CD14-positive monocyte (primary cell): ENCODE results near the gene PKNOX2. TPM values are rescaled to one million over a fixed set of nuclear protein-coding genes. Genes with fewer than 3 reads are reported as not detected.

ENCODE experiments used
- DNase-seq, 3 donors: peaks; one replicate each; pipeline ENCODE4 v3.0.0-alpha.2; 2011 to 2022
- H2AFZ ChIP-seq: 2 replicates; pipeline ENCODE4 v1.6.0; 2012; ENCODE audit warnings: mild to moderate bottlenecking, low read depth, low read length, inconsistent platforms; ENCODE audit not compliant: insufficient read depth, poor library complexity, severe bottlenecking
- H3K27ac ChIP-seq, 2 donors: 1 replicate in 1 of 2; 2 replicates in 1 of 2; pipeline ENCODE4 v1.5.1; 2012 to 2013; ENCODE audit warnings: low read length in 2 of 2, control low read depth in 1 of 2, inconsistent platforms in 1 of 2, low read depth in 1 of 2, mild to moderate bottlenecking in 1 of 2
- H3K27me3 ChIP-seq, 2 donors: one replicate each; pipeline versions ENCODE4 v1.6.0 to v1.6.1; 2011 to 2013; ENCODE audit warnings: low read length in 2 of 2; ENCODE audit not compliant: control insufficient read depth in 2 of 2, insufficient read depth in 2 of 2
- H3K36me3 ChIP-seq, 2 donors: replicated peaks in 1 of 2; 1 replicate in 1 of 2; 2 replicates in 1 of 2; pipeline versions ENCODE4 v1.5.1 to v1.6.1; 2012 to 2013; ENCODE audit warnings: low read length in 2 of 2, control low read depth in 1 of 2, inconsistent platforms in 1 of 2, mild to moderate bottlenecking in 1 of 2; ENCODE audit not compliant: insufficient read depth in 2 of 2, control insufficient read depth in 1 of 2
- H3K4me1 ChIP-seq, 2 donors: 1 replicate in 1 of 2; 2 replicates in 1 of 2; pipeline versions ENCODE4 v1.5.1 to v1.6.1; 2012 to 2013; ENCODE audit warnings: low read length in 2 of 2, control low read depth in 1 of 2, inconsistent platforms in 1 of 2, mild to moderate bottlenecking in 1 of 2, moderate library complexity in 1 of 2; ENCODE audit not compliant: insufficient read depth in 2 of 2, control insufficient read depth in 1 of 2
- H3K4me2 ChIP-seq: replicated peaks from 2 replicates; pipeline ENCODE3; 2012; ENCODE audit warnings: low read length, moderate library complexity, mild to moderate bottlenecking; ENCODE audit not compliant: poor library complexity, severe bottlenecking; ENCODE audit errors: extremely low read depth
- H3K4me3 ChIP-seq, 3 experiments: fragments of 200-600 bp in 1 of 3; sonication (generic) in 1 of 3; replicated peaks in 1 of 3; 1 replicate in 2 of 3; 2 replicates in 1 of 3; pipeline ENCODE4 v1.5.1; 2011 to 2013; ENCODE audit warnings: low read length in 3 of 3, mild to moderate bottlenecking in 3 of 3, control low read depth in 2 of 3, low read depth in 2 of 3, inconsistent platforms in 1 of 3, moderate library complexity in 1 of 3
- H3K79me2 ChIP-seq: 2 replicates; pipeline ENCODE4 v1.6.0; 2012; ENCODE audit warnings: mild to moderate bottlenecking, control low read depth, inconsistent platforms, low read length, moderate library complexity; ENCODE audit not compliant: insufficient read depth
- H3K9ac ChIP-seq: 2 replicates; pipeline ENCODE4 v1.6.0; 2017; ENCODE audit warnings: low read length, mild to moderate bottlenecking; ENCODE audit not compliant: insufficient read depth, poor library complexity, severe bottlenecking
- H3K9me3 ChIP-seq, 2 donors: replicated peaks in 1 of 2; 1 replicate in 1 of 2; 2 replicates in 1 of 2; pipeline versions ENCODE4 v1.5.1 to v1.6.1; 2012 to 2013; ENCODE audit warnings: low read length in 2 of 2, control low read depth in 1 of 2; ENCODE audit not compliant: control insufficient read depth in 1 of 2, insufficient read depth in 1 of 2
- H4K20me1 ChIP-seq: 2 replicates; pipeline ENCODE4 v1.6.0; 2012; ENCODE audit warnings: mild to moderate bottlenecking, low read length, control low read depth, moderate library complexity; ENCODE audit not compliant: insufficient read depth
- H3K27ac Mint-ChIP-seq, 7 donors: one replicate each; pipeline ENCODE4 v1.8.0; 2020; ENCODE audit warnings: mild to moderate bottlenecking in 7 of 7, mixed read lengths in 7 of 7, moderate library complexity in 6 of 7, inconsistent platforms in 2 of 7
- H3K27me3 Mint-ChIP-seq, 3 donors: one replicate each; pipeline ENCODE4 v1.8.0; 2021 to 2022; ENCODE audit warnings: low read depth in 3 of 3, mild to moderate bottlenecking in 3 of 3, mixed read lengths in 3 of 3, moderate library complexity in 3 of 3, inconsistent platforms in 1 of 3
- H3K36me3 Mint-ChIP-seq, 2 donors: one replicate each; pipeline ENCODE4 v1.8.0; 2020; ENCODE audit warnings: mixed read lengths in 2 of 2, inconsistent platforms in 1 of 2, mild to moderate bottlenecking in 1 of 2
- H3K4me1 Mint-ChIP-seq: one replicate; pipeline ENCODE4 v1.8.0; 2020; ENCODE audit warnings: mild to moderate bottlenecking, mixed read lengths
- H3K4me3 Mint-ChIP-seq, 2 donors: one replicate each; pipeline ENCODE4 v1.8.0; 2020; ENCODE audit warnings: mild to moderate bottlenecking in 2 of 2, mixed read lengths in 2 of 2, moderate library complexity in 1 of 2
- H3K9me3 Mint-ChIP-seq, 7 donors: one replicate each; pipeline ENCODE4 v1.8.0; 2020 to 2022; ENCODE audit warnings: mixed read lengths in 7 of 7, mild to moderate bottlenecking in 6 of 7, moderate library complexity in 6 of 7, inconsistent platforms in 2 of 7
- CTCF ChIP-seq: fragments of 200-600 bp; IDR thresholded peaks from one replicate; pipeline ENCODE4 v1.8.0; 2022; ENCODE audit warnings: antibody characterized with exemption, mild to moderate bottlenecking
- WGBS: methylation state at CpG from one replicate; pipeline ENCODE4 v1.1.5; 2013; ENCODE audit warnings: missing lambda C conversion rate; ENCODE audit not compliant: insufficient coverage; 5-methylcytosine and 5-hydroxymethylcytosine counted together
- intact Hi-C, 2 donors: fragments of 100-400 bp; cut with micrococcal nuclease; formaldehyde crosslinking; loops; one replicate each; pipeline versions ENCODE4 v1.15.0 to v1.15.1; 2023
- polyA plus RNA-seq, 3 donors: library from polyadenylated mRNA; depleted of rRNA in 1 of 3; unstranded in 2 of 3; stranded (reverse) in 1 of 3; fragments of 300-500 nt in 2 of 3; fragments of >200 nt in 1 of 3; fragmentation: Illumina TruSeq in 2 of 3; gene quantifications; 1 replicate in 2 of 3; 2 replicates in 1 of 3; pipeline ENCODE4 v1.2.3, GENCODE V29; 2012 to 2021

PKNOX2 gene
- polyA plus RNA-seq, 3 donors: not detected

- Histone ChIP-seq H3K9me3 (no peaks in the 10 kb centered on the region), H4K20me1 (no peaks in the 10 kb centered on the region), H3K9ac (no peak overlapping the region), H3K4me3 (no peak overlapping the region), H2AFZ (no peak overlapping the region), H3K4me1 (no peaks in the 10 kb centered on the region), H3K4me2 (no peak overlapping the region), H3K27ac (no peak overlapping the region), H3K79me2 (no peaks in the 10 kb centered on the region), H3K27me3 (peaks cover 0 to 39% of the 10 kb centered on the region in 2 donors), H3K36me3 (no peaks in the 10 kb centered on the region)
- Mint-ChIP-seq H3K4me1 (no peaks in the 10 kb centered on the region), H3K36me3 (no peaks in the 10 kb centered on the region), H3K27ac (no peak overlapping the region), H3K4me3 (no peak overlapping the region), H3K9me3 (peaks cover 0 to 1% (median 0%) of the 10 kb centered on the region in 7 donors), H3K27me3 (peaks cover 38 to 43% (median 41%) of the 10 kb centered on the region in 3 donors)
- TF ChIP-seq CTCF: no peak
- DNase-seq: no peak
- intact Hi-C loops: no loop called here
- WGBS: 78% methylated on average over 10 of the region's 14 CpGs
These were observed 207.5 kb downstream of the PKNOX2 start for GRCh38 chr11:125372088-125372487.

GRCh38 chr11:125372911-125373310, 208.4 kb downstream of the PKNOX2 start:
- Histone ChIP-seq H3K27ac (no peak overlapping the region), H2AFZ (no peak overlapping the region), H3K4me3 (no peak overlapping the region), H3K4me1 (no peaks in the 10 kb centered on the region), H3K79me2 (no peaks in the 10 kb centered on the region), H4K20me1 (no peaks in the 10 kb centered on the region), H3K4me2 (no peak overlapping the region), H3K9ac (no peak overlapping the region), H3K36me3 (no peaks in the 10 kb centered on the region), H3K27me3 (peaks cover 0 to 39% of the 10 kb centered on the region in 2 donors), H3K9me3 (no peaks in the 10 kb centered on the region)
- no peak overlapping the region for H3K4me3 Mint-ChIP-seq
- no CpG with 5 or more reads among the region's 3 CpGs for WGBS
- H3K36me3 Mint-ChIP-seq: no peaks in the 10 kb centered on the region
- no peak overlapping the region for H3K27ac Mint-ChIP-seq
- TF ChIP-seq CTCF: no peak
- peaks cover 0 to 1% (median 0%) of the 10 kb centered on the region in 7 donors for H3K9me3 Mint-ChIP-seq
- H3K4me1 Mint-ChIP-seq: no peaks in the 10 kb centered on the region
- intact Hi-C loops: no loop called here
- no peak for DNase-seq
- peaks cover 40 to 43% (median 41%) of the 10 kb centered on the region in 3 donors for H3K27me3 Mint-ChIP-seq
